Erythroblast (primary cell): ENCODE measurements around the gene PMIS2.

Source experiments
- GATA1 ChIP-seq: IDR thresholded peaks from 2 replicates; pipeline ENCODE4 v1.6.1; 2011; ENCODE audit warnings: low read depth, mild to moderate bottlenecking, control low read depth, low read length, moderate library complexity
- POLR2A ChIP-seq: IDR thresholded peaks from 2 replicates; pipeline ENCODE4 v1.6.1; 2011; ENCODE audit warnings: mild to moderate bottlenecking, low read length

DNA sequence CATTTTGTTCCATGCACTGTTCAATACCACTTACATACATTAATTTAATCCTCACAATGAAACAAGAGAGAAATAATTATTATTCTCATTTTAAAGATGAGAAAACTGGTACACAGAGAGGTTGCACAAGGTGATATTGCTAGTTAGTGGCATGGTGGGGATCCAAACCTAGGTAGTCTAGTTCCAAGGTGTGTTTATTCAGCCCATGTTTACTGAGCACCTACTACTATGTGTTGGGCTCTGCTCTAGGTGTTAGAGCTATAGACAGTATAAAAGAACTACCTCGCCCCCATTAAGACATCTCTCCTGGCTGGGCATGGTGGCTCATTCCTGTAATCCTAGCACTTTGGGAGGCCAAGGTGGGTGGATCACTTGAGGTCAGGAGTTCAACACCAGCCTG is 3.2 kb upstream of the PMIS2 start:
- no peak for TF ChIP-seq POLR2A
- TF ChIP-seq GATA1, result no peak
